Activated naive CD4-positive, alpha-beta T cell treated with Interleukin-2 at 50 U/mL for 16 hours (primary cell): Measurements from ENCODE around the gene MPIG6B.

Source experiments
- DNase-seq: peaks from one replicate; pipeline ENCODE4 v3.0.0-alpha.2; 2020

The MPIG6B gene

DNA sequence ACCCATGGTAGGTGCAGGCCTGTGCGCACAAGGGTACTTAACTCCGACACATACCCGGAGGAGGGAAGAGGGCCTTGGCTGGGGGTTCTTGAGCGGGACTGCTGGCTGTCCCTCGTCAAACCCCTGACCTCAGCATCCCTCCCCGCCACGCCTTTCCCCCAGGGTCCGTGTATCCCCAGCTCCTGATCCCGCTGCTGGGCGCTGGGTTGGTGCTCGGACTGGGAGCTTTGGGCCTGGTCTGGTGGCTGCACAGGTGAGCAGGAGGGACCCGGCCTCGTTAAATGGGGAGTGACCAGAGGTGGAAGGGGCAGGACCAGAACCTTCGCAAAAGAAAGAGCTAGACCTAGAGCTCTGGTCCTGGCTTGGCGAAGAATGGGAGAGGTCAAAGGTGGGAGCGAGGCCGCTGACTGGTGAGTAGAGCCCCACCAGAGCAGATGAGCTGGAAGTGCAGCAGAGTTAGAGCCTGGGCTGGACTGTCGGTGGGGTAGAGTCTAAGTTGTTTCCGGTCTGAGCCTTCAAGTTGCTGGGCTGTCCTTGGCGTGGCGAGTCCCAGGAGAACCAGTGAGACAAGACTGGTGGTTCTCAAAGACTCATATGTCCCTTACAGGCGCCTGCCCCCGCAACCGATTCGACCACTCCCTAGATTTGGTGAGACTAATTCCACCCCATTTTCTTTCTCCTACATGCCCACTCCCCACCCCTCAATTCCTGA lies 963 bp downstream of the MPIG6B start:
- no peak for DNase-seq

- no peak for DNase-seq
Observed at GRCh38 chr6:31725502-31726350, 2.6 kb downstream of the MPIG6B start.

DNA sequence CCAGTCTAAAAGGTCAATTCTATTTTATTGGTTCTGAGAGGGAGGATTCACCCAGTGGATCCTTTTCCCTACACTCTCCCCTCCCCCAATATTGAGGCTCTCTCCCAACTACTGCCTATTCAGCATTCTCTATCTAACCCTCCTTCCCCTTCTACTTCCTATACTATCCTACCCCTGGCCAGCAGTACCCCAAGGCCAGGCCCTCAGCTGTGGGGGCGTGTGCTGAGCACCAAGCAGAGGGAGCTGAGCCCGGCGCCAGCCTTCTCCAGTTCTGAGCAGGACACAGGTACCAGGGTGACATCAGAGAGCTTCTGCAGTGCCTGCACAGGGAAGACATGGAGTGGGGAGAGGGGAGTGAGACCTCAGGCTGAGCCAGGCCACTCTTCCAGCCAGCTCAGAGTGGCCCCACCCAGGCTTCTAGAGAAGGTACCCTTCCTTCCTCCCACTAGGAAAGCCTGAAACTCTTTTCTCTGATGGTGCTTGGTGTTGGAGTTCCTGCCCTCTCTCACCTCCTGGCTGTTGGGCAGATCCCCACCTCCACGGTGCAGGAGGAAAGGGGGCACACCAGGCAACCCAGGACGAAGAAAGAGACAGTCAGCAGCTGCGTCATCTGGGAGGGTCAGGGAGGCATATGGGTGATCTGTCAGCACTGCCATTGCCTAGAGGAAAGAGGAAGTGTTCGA lies 4.0 kb downstream of the MPIG6B start:
- no peak for DNase-seq

GRCh38 chr6:31727717-31728671 lies 4.8 kb downstream of the MPIG6B start:
- no peak for DNase-seq

DNA sequence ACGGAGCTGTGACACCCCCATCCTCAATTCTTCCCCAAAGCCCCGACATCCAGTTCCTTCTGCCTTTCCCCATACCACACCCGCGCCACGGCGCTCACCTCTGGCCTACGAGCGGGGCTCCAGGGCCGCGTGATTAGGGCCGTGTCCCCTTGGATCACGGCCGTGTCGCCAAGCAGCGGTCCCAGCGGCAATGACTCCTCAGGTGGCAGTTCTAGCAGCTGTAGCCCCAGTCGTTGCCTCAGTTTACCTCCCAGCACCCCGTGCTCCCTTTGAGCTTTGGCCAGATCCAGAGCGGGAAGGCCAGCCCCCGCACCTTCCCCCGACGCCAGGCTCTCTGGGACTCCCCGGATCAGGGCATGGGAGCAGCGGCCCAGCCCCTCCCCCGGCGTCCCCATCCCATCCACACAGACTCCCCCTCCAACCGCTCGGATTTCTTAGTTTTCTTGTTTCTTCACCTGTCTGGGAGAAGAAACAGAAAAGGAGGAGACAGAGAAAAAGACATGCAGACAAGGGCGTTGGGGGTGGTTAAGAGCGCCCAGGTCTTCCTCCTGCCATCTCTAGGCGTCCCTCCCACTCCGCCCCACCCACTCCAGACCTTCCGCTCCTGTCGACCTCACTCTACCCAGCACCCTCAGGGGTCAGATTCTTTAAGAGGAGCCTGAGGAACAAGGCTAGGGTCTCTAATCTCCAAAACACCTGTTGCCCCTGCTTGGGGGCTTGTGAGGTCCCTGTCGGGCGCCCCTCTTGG lies 5.8 kb downstream of the MPIG6B start, which contains the start of gene DDAH2:
Gene DDAH2, minus strand, starts transcription at position 533 of the 748 bp plus-strand sequence. Its CDS starts 138 bp downstream, at position 395.
- no peak for DNase-seq

DNA sequence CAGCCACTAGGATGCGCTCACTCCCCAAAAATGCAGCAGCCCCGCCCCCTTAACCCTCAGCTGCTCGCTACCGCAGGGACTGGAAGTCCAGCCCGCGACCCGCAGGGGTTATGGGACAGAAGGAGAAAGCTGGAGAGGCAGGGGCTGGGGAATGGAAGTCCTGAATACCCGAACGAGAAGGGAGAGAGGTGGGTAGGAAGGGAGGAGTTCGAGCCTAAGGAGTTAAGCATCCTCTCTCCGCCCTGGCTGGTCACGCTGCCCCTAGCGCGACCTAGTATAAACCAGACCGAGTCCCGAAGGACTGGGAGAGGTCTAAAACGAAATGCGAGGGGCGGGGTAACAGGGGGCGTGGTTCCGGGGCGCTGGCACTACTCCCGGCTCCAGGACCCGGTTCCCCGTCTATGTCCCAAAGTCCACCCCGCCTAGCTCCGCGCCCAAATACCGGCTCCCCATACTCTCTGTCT lies 6.4 kb downstream of the MPIG6B start:
- DNase-seq = peak; percentile 80

DNA sequence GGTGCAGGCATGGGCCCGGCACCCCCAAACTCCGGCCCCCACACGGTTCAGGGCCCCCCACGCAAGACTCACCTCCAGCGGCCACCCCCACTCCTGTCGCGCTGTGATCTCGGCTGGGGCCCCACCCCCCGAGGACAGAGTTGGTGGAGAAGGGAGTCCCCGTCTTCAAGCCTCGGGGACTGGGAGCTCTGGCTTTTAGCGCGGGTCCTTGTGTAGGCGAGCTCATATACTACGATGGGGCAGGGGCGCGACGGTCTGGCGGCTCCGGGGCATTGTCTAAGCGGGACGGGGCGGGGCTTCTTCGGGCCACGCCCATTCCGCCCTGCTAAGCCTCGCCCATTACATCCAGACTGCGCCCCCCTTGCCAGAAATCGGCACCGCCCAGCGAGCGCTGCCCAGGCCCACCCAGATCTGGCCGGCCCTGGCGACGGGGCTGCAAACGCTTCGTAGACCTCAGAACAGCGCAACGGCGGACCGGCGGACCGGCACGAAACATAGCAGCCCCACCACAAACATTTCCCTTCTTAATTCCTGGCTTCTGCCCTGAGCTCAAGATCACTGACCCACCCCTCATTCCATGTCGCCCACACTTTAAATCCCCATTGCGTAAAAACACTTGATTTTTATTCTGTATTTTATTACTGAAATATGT lies 6.9 kb downstream of the MPIG6B start:
- peak; percentile 60 for DNase-seq

GRCh38 chr6:31730631-31731086 lies 7.5 kb downstream of the MPIG6B start:
- no peak for DNase-seq

- no peak for DNase-seq
Observed at GRCh38 chr6:31732029-31732428, 8.9 kb downstream of the MPIG6B start.

GRCh38 chr6:31733734-31734133 lies 10.6 kb downstream of the MPIG6B start:
- no peak for DNase-seq

DNA sequence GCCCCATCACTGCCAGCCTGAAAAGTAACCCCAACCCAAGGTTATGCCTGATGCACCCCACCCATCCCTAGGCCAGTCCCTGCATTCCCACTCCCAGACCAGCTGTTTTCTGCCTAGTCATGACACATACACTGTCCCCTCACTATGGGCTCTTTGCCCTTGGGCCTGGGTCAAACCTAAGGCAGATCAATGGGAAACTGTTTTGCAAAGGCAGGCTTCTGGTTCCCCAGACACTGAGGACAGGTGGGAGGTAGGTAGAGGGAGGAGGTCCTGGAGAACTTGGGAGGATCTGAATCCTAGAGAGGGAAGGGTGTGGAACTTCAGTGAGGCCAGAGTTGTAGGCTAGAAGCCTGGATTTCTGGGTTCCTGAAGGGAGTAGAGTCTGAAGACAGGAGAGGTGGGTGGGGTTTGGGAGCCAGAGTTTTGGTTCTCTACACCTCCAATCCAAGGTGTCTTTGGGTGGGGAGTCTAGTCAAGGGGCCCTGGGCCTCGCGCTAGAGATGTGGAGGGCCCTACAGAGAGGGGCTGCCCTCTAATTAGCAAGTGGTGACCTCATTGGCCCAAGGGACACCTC lies 11.2 kb downstream of the MPIG6B start:
- no peak for DNase-seq

DNA sequence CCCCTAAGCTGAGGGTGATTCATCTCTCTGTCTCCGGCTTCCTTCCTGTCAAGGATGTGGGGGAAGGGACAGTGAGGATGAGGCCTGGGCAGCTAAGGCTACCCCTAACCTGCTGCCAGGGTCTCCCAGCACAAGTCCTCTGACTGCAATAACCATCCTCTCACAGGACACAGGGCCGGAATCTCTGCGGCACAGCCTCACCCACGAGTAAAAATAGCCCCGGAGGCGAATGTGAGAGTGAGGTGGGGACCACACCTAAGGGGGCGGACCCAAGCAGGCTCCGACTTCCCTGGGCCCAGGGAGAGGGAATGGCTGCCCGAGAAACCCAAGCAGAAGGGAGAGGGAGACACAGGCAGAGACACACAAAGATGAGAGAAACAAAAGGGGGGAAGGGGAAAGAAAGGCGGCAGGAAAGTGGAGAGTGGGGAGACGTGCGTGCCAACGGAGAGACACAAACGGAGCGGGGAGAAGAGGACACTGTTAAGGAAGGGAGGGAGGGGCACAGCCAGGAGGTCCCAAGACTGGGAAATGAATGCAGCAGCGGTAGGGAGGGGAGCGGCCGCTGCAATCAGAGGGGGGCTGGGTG lies 11.7 kb downstream of the MPIG6B start:
- DNase-seq = peak; percentile 60

DNA sequence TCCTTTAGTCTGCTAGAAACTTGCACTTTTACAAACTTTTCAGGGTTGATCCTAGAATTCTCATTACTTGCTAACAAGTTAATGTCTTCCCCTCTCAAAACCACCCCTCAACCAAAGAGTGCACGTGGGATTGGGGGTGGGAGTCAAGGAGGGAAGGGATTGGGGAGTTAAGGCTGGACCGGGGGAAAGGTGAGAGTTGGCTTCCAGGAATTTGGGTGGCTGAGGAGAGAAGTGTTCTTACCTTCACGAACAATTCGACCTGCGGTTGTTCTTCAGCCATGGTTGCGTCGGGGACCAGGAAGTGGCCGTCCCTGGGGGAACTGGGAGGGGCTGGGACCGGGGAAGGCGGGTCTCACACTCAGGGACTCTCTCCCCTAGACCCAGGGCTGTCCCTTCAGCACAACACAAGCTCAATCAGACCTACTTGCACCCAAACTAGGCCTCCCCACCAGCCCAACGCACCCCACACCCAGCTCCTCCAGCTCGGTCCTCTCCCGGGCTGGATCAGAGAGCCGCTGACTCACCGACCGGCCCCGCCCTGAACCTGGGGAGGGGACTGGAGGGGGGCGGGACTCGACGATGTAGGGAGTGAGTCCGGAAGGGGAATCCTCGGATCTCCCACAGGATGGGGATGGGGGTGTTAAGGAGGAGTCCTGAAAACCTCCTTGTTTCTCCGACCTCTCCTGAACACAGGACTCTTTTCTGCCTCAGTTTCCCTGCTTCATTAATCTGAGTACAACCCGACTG lies 13.0 kb downstream of the MPIG6B start, which contains the start of gene CLIC1:
Gene CLIC1, minus strand, starts transcription at position 510 of the 747 bp plus-strand sequence. Its CDS starts 230 bp downstream, at position 280.
- DNase-seq = peak; percentile 83

DNA sequence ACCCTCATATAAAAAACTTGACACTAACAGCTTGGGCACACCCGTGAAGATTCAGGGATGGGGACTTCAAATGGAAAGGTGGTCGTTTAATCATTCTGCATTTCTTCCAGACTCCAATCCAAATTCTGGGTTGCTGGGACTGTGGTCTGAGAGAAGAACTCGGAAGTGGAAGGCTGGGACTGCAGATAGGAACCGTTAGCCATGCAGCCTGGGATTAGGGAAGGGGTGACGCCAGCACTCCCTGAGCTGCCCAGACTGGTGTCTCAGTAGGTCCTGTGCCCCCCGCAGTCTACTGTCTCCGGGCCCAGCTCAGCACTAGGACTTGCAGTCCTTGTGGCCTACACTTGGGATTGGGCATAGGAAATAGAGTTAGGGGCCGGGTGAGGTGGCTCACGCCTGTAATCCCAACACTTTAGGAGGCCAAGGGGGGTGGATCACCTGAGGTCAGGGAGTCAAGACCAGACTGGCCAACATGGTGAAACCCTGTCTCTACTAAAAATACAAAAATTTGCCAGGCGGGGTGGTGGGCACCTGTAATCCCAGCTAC lies 13.7 kb downstream of the MPIG6B start:
- DNase-seq = no peak

DNA sequence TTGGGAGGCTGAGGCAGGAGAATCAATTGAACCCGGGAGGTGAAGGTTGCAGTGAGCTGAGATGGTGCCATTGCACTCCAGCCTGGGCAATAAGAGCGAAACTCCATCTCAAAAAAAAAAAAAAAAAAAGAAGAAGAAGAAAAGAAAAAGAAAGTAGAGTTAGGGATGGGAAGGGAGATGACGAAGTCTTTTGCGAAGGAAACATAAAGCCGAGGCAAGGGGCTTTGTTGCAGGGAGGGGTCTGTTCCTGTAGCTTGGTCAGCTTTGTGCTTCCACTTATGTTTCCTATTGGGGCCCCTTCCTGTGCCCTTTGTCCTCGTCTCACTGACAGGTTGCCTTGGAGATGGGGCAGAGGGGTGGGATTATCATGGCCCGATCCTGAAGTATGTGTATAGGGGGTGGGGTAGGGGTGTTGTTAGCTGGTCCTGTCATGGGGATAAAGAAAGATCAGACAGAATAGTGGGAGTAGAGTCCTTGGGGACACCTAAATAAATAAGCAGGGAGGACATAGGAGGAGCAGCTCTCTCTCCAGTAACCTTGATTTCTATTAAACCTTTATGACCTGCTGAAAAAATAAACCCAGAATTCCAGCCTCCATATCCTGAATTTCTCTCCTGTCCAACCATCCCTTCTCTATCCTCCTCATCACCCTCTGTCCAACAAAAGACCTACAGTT lies 14.3 kb downstream of the MPIG6B start:
- no peak for DNase-seq

DNA sequence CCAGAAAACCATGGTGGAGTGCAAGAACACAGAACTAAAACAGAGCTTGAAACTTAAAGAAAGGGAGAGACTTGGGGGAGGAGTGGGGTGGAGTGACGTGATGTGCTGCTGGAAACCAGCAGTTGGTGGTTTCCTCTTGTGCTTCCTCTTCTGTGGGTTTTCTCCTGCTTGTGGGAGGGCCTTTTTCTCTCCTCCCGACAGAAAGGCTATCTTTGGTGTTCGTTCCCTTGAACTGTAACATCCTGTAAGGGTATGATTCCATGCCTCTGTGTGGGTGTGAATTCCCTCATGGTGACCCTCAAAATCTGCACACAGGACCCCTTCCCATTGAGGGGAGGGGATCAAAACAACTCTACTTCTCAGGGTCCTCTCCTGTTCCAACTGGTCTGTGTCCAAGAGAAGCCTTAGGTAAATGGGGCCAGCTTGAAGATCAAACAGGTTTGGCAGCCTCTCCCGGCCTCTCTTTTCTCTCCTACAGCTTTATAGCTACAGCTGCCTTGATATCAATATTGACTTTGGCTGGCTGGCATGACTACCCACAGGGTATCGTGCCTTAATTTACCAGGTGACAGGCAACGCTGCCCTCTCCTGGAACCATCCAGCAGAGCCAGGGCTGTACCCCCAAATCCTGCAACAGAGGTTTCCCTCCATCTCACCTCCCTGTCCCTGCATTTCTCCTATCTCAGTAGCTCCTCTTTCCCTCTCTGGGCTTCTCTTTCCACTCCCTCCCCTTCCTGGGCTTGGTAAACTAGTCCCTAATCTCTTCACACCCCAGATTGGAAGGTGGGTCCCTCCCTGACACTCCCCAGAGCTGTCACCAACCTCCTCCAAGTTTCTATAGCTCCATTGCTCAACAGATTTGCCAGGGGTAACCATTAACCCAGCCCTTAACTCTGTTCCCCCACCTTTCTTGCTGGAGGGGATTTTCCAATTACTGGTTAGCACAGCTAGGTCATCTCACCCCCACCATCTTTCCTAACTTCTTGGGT lies 15.1 kb downstream of the MPIG6B start:
- peak; percentile 62 for DNase-seq
